SK-N-SH (cell line): ENCODE measurements around the gene MED27. TPM values are rescaled to one million over a fixed set of nuclear protein-coding genes. Genes with fewer than 3 reads are reported as not detected.

ENCODE experiments used
- CTCF ChIA-PET: fragments of 300-600, 350-600 bp; formaldehyde crosslinking; extraction: SDS; loops from one replicate; lab custom pipeline; 2021; lab: Yijun Ruan, JAX
- POLR2A ChIA-PET: fragments of 350-600 bp; sonication (Branson Sonifier 250); formaldehyde crosslinking; extraction: SDS; loops from one replicate; lab custom pipeline; 2020; ENCODE audit warnings: antibody characterized with exemption, inconsistent platforms; lab: Yijun Ruan, JAX
- DNase-seq: peaks from one replicate; pipeline ENCODE4 v3.0.0; 2012
- H2AFZ ChIP-seq: fragments of 200-600 bp; sonication (generic); 2 replicates; pipeline ENCODE4 v1.8.1; 2016; ENCODE audit warnings: antibody characterized with exemption, mild to moderate bottlenecking, low read depth
- H3F3A ChIP-seq: fragments of 200-600 bp; sonication (generic); replicated peaks from 2 replicates; pipeline ENCODE3; 2016; ENCODE audit warnings: antibody characterized with exemption, mild to moderate bottlenecking; ENCODE audit not compliant: insufficient read depth
- H3K27ac ChIP-seq, 2 experiments: fragments of 200-500 bp in 1 of 2; fragments of 200-600 bp in 1 of 2; sonication (Bioruptor generic) in 1 of 2; sonication (generic), shearing (Covaris generic) in 1 of 2; 2 replicates each; pipeline versions ENCODE4 v1.5.1 to v1.6.1; 2014 to 2016; ENCODE audit warnings: low read depth in 2 of 2, inconsistent platforms in 1 of 2, low read length in 1 of 2, mild to moderate bottlenecking in 1 of 2, mixed read lengths in 1 of 2
- H3K27me3 ChIP-seq: fragments of 200-600 bp; sonication (generic), shearing (Covaris generic); 2 replicates; pipeline ENCODE4 v1.6.1; 2016; ENCODE audit warnings: mixed run types; ENCODE audit not compliant: insufficient read depth
- H3K36me3 ChIP-seq, 2 experiments: fragments of 200-500 bp in 1 of 2; fragments of 200-600 bp in 1 of 2; sonication (Bioruptor generic) in 1 of 2; sonication (generic) in 1 of 2; replicated peaks in 1 of 2; 2 replicates each; pipeline versions ENCODE3 to v1.5.1; 2014 to 2016; ENCODE audit warnings: low read length in 1 of 2, mild to moderate bottlenecking in 1 of 2; ENCODE audit not compliant: insufficient read depth in 2 of 2, control insufficient read depth in 1 of 2
- H3K4me1 ChIP-seq, 2 experiments: fragments of 200-500 bp in 1 of 2; fragments of 200-600 bp in 1 of 2; sonication (Bioruptor generic) in 1 of 2; sonication (generic), shearing (Covaris generic) in 1 of 2; 2 replicates each; pipeline versions ENCODE4 v1.5.1 to v1.6.1; 2014 to 2016; ENCODE audit warnings: low read depth in 1 of 2, low read length in 1 of 2, mixed run types in 1 of 2; ENCODE audit not compliant: insufficient read depth in 2 of 2, control insufficient read depth in 1 of 2
- H3K4me2 ChIP-seq: fragments of 200-600 bp; sonication (generic), shearing (Covaris generic); 2 replicates; pipeline ENCODE4 v1.6.1; 2017; ENCODE audit warnings: mixed run types
- H3K4me3 ChIP-seq, 2 experiments: fragments of 200-500 bp in 1 of 2; fragments of 200-600 bp in 1 of 2; sonication (Bioruptor generic) in 1 of 2; sonication (generic), shearing (Covaris generic) in 1 of 2; 2 replicates each; pipeline versions ENCODE4 v1.5.1 to v1.8.1; 2014 to 2016; ENCODE audit warnings: low read depth in 2 of 2, inconsistent platforms in 1 of 2, low read length in 1 of 2, mild to moderate bottlenecking in 1 of 2, mixed read lengths in 1 of 2, moderate library complexity in 1 of 2
- H3K79me2 ChIP-seq: fragments of 200-600 bp; sonication (generic); 2 replicates; pipeline ENCODE4 v1.8.1; 2017; ENCODE audit warnings: mild to moderate bottlenecking; ENCODE audit not compliant: insufficient read depth
- H3K9ac ChIP-seq: fragments of 200-600 bp; sonication (generic); 2 replicates; pipeline ENCODE4 v1.6.1; 2017; ENCODE audit warnings: mixed run types
- H3K9me2 ChIP-seq: fragments of 200-600 bp; sonication (generic); 2 replicates; pipeline ENCODE4 v1.6.1; 2017; ENCODE audit warnings: mixed run types
- H3K9me3 ChIP-seq: fragments of 200-600 bp; sonication (generic); 2 replicates; pipeline ENCODE4 v1.6.1; 2017; ENCODE audit warnings: mixed run types, mild to moderate bottlenecking, moderate library complexity
- H4K20me1 ChIP-seq: fragments of 200-600 bp; sonication (generic); 2 replicates; pipeline ENCODE4 v1.6.1; 2017; ENCODE audit warnings: mild to moderate bottlenecking, mixed run types; ENCODE audit not compliant: insufficient read depth
- CHD2 ChIP-seq: fragments of 150-350 bp; IDR thresholded peaks from 2 replicates; pipeline ENCODE4 v1.6.1; 2018; ENCODE audit warnings: low read length; ENCODE audit not compliant: partially characterized antibody
- EP300 ChIP-seq, 2 experiments: IDR thresholded peaks; 2 replicates each; pipeline versions ENCODE4 v1.4.0 to v1.6.1; 2012; ENCODE audit warnings: borderline replicate concordance in 1 of 2, low read depth in 1 of 2, low read length in 1 of 2
- EZH2phosphoT487 ChIP-seq: fragments of 200-600 bp; sonication (generic); IDR thresholded peaks from 2 replicates; pipeline ENCODE4 v1.6.1; 2017; ENCODE audit warnings: low read depth, mixed run types, mild to moderate bottlenecking, antibody characterized with exemption, moderate library complexity, borderline replicate concordance
- GABPA ChIP-seq: IDR thresholded peaks from 2 replicates; pipeline ENCODE4 v1.4.0; 2012; ENCODE audit warnings: low read depth, mild to moderate bottlenecking
- MXI1 ChIP-seq: IDR thresholded peaks from 2 replicates; pipeline ENCODE4 v1.6.1; 2012; ENCODE audit warnings: mild to moderate bottlenecking, low read depth, low read length, improper control_type of control experiment
- NRF1 ChIP-seq: IDR thresholded peaks from 2 replicates; pipeline ENCODE4 v1.6.1; 2012; ENCODE audit warnings: low read depth, mild to moderate bottlenecking, low read length
- POLR2AphosphoS5 ChIP-seq: IDR thresholded peaks from 2 replicates; pipeline ENCODE4 v1.6.1; 2012; ENCODE audit warnings: low read depth, low read length
- RAD21 ChIP-seq: IDR thresholded peaks from 2 replicates; pipeline ENCODE4 v1.6.1; 2012; ENCODE audit warnings: mild to moderate bottlenecking, low read length
- REST ChIP-seq: IDR thresholded peaks from 2 replicates; pipeline ENCODE4 v1.6.1; 2012; ENCODE audit warnings: mild to moderate bottlenecking, low read depth, low read length, moderate library complexity
- RFX5 ChIP-seq: IDR thresholded peaks from 2 replicates; pipeline ENCODE4 v1.6.1; 2012; ENCODE audit warnings: mild to moderate bottlenecking, improper control_type of control experiment, low read length
- RXRA ChIP-seq: IDR thresholded peaks from 2 replicates; pipeline ENCODE4 v1.4.0; 2012; ENCODE audit warnings: low read depth, mild to moderate bottlenecking, borderline replicate concordance
- SMC3 ChIP-seq: IDR thresholded peaks from 2 replicates; pipeline ENCODE4 v1.6.1; 2012; ENCODE audit warnings: low read depth, low read length, improper control_type of control experiment
- TAF1 ChIP-seq: IDR thresholded peaks from 2 replicates; pipeline ENCODE4 v1.6.1; 2012; ENCODE audit warnings: low read depth, mild to moderate bottlenecking, low read length, moderate library complexity, borderline replicate concordance
- TCF12 ChIP-seq: IDR thresholded peaks from 2 replicates; pipeline ENCODE4 v1.4.0; 2012
- USF2 ChIP-seq: fragments of 150-350 bp; IDR thresholded peaks from 2 replicates; pipeline ENCODE4 v1.6.1; 2017; ENCODE audit warnings: antibody characterized with exemption, low read length, low read depth, borderline replicate concordance
- YY1 ChIP-seq: IDR thresholded peaks from 2 replicates; pipeline ENCODE4 v1.4.0; 2012; ENCODE audit warnings: low read depth, mild to moderate bottlenecking
- WGBS: methylation state at CpG from one replicate; pipeline ENCODE4 v1.1.6; 2017; ENCODE audit warnings: low lambda C conversion rate; 5-methylcytosine and 5-hydroxymethylcytosine counted together
- polyA plus RNA-seq, 3 experiments: library from polyadenylated mRNA; depleted of rRNA; stranded (reverse); fragments of >200 nt; gene quantifications; 2 replicates each; pipeline ENCODE4 v1.2.3, GENCODE V29; 2012

Gene MED27
- polyA plus RNA-seq, 1 of the 3 experiments (the other 2 are of a cell fraction): 35.0 TPM

- no peak overlapping the region for H3K4me3 ChIP-seq
- peaks cover 2 to 5% of the 10 kb centered on the region in 2 experiments; a peak in 1 of 4 replicates for H3K4me1 ChIP-seq
- H3K27me3 ChIP-seq: no peaks in the 10 kb centered on the region
- H3K9me3 ChIP-seq: no peaks in the 10 kb centered on the region
- ChIA-PET POLR2A (no interaction called here), CTCF (interaction anchor here (0.8 kb wide), 1 partner anchor 8 kb away, joined by 4 read pairs; no protein-coding TSS in a partner anchor)
- 100% methylated on average over 1 of the region's 1 CpG for WGBS
- no peak overlapping the region for H2AFZ ChIP-seq
- no peaks in the 10 kb centered on the region for H3K9me2 ChIP-seq
- no peak overlapping the region for H3K27ac ChIP-seq
- H3K79me2 ChIP-seq: no peaks in the 10 kb centered on the region
- DNase-seq: no peak
- no peak overlapping the region for H3K9ac ChIP-seq
- H3F3A ChIP-seq: no peaks in the 10 kb centered on the region
- H3K4me2 ChIP-seq: no peak overlapping the region
- no peaks in the 10 kb centered on the region for H3K36me3 ChIP-seq
- peaks cover 24% of the 10 kb centered on the region; the same call in 1 of the 2 replicates for H4K20me1 ChIP-seq
- TF ChIP-seq POLR2AphosphoS5: no peak
- no peak for TF ChIP-seq TCF12
- no peak for TF ChIP-seq USF2
- TF ChIP-seq EP300 (IDR thresholded peaks at IDR 0.05; ENCODE audit: borderline replicate concordance in 1 of 2, low read depth in 1 of 2, low read length in 1 of 2): no peak
- TF ChIP-seq GABPA: no peak
- no peak for TF ChIP-seq REST
- TF ChIP-seq CHD2: no peak
- TF ChIP-seq EZH2phosphoT487: no peak
- TF ChIP-seq NRF1: no peak
- TF ChIP-seq TAF1: no peak
- no peak for TF ChIP-seq RFX5
- TF ChIP-seq RAD21: no peak
- no peak for TF ChIP-seq MXI1
- TF ChIP-seq SMC3: no peak
- TF ChIP-seq RXRA: no peak
- no peak for TF ChIP-seq YY1
Measured at GRCh38 chr9:131919216-131919615, 160.5 kb downstream of the MED27 start.
